Ureter (tissue), 1 donor: ENCODE data around the gene KRTAP5-3. TPM values are rescaled to one million over a fixed set of nuclear protein-coding genes. Genes with fewer than 3 reads are reported as not detected.
"Not testable (repeated sequence)": the region's sequence is repeated elsewhere in the genome, so short reads cannot be mapped to it uniquely, and the experiment has no call there.

Experiments
- DNase-seq: peaks from one replicate; pipeline ENCODE4 v3.0.0-alpha.2; 2020; ENCODE audit warnings: low spot score
- total RNA-seq: library from RNA; stranded (reverse); gene quantifications from one replicate; pipeline ENCODE4 v1.2.4, GENCODE V29; 2023
- donor health status: DM: yes; HTN: yes; CAD: no.

Gene KRTAP5-3
- total RNA-seq, result not detected

- DNase-seq, result no peak
Measured at GRCh38 chr11:1608363-1608762, at the start of gene KRTAP5-3. Gene KRTAP5-3 (minus strand): TSS chr11:1608463. CDS start chr11:1608385, 78 bp downstream.

- DNase-seq, result peak; percentile 24
Measured at GRCh38 chr11:1656670-1657069, 48.4 kb upstream of the KRTAP5-3 start.

DNA sequence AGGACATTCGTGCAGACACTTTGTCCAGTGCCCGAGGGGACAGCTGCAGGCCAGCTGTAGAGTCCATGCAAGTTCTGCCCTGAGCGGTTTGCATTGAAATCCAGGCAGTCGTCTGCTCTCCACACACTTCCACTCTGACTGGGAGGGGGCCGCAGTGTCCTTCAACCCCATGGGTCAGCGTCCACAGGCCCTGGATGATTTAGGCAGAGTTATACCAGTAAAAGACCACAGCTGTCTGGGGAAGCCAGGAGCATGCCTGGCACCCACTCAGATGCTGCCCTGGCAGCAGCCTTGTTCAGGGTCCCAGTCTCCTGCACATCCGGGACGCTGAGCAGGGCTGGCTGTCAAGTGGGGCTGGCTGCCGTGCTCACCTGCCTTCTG is 47.8 kb upstream of the KRTAP5-3 start:
- peak; percentile 41 for DNase-seq

- peak; percentile 42 for DNase-seq
Measured at GRCh38 chr11:1655168-1656060, 47.2 kb upstream of the KRTAP5-3 start.

GRCh38 chr11:1654388-1655167 is 46.3 kb upstream of the KRTAP5-3 start:
- peak; percentile 34 for DNase-seq

DNA sequence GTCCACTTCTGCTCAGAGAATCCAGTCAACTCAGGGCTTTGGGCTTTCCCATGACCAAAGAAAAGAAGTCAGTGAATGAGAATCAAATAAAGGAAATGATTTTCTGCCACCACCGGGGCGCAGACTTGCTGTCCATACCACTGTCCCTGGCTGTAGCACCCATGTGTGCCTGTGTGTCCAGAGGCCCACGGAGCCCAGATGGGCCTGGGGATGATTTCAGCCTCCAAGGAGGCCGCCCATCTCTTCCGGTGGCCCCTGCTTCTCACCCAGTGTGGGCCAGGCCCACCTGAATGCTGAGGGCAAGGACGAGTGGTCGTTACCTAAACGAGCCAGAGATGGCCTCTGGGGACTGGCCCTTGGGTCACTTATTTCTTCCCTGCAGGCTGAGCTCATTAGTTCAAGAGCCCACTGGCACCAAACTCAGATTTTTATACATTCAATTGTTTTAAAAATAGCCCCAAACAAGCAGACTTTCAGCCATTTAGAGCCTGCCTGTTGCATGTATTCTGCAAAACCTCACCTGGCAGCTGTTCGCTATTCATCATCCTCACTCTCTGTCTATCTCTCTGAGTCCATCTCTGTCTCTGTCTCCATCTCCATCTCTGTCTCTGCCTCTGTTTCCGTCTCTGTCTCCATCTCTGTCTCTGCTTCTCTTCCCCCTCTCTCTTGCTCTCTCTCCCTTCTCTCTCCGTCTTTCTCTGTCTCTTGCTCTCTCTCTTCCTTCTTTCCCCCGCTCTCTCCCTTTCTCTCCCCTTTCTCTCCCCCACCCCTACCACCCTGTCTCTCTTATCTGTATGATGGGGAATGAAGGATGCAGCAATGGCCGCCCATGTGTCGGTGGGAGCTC is 45.5 kb upstream of the KRTAP5-3 start:
- peak; percentile 31 for DNase-seq

DNA sequence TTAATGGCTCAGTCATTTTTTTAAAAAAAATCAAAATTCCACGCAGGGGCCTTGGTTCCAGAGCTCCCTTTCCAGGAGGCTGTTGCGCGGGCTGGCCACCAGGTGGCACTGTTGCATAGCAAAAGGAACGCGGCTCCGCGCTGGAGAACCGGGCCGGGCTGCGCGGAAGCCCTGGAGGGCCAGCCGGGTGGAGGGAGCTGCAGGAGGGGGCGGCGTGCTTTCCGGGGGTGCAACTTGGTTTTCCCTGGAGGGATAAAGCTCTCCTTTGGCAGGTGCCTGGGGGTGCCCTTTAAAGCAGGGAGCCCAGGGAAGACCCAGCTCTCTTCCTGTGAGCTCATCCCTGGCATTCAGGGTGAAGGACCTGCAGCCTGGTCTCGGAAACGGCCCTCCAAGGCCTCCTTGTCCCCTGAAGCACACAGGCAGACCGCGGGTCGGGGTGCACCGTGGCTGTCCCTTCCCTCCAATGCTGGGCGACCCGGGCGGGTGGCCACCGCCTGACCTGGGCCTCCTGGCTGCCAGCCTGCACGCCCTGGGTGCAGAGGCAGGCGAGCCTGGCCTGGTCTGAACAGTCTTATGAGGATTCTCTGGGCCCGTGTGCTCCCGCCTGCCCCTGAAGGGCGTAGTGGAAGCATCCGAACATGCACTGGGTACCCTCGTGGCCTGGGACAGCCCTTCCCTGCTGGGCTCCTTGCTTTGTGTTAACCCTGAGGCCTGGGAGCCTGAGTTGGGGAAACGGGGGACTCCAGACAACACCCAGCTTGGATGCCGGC is 44.7 kb upstream of the KRTAP5-3 start:
- DNase-seq, result peak; percentile 77

DNA sequence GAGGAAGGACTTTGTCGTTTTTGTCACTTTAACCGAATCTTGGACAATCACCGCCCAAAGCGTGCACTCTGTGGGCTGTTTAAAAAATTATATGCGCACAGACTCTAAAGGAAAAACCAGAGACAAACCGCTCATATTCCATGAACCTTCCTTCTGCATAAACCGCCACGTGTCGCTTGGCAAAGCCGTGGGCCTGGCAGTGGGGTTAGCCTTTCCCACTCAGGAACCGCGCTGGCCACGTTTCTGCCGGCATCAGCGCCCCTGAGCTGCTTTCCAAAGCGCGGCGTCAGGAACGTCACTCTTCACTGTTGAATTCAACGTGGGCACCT is 44.1 kb upstream of the KRTAP5-3 start:
- no peak for DNase-seq

GRCh38 chr11:1652026-1652425 is 43.8 kb upstream of the KRTAP5-3 start:
- no peak for DNase-seq

- DNase-seq, result no peak
Measured at GRCh38 chr11:1651411-1651980, 43.2 kb upstream of the KRTAP5-3 start.

DNA sequence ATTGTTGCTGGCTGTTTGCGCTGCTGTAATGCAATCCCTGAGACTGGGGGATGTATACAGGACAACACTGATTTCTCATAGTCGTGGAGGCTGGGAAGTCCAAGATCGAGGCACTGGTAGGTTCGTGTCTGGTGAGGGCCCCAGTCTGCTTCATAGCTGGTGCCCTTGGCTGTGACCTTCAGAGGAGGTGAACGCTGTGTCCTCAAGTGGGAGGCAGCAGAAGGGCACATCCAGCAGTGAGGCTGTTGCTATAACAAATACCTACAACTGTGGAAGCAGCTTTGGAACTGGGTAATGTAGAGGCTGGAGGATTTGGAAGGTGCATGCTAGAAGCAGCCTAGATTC is 42.6 kb upstream of the KRTAP5-3 start:
- DNase-seq, result no peak

GRCh38 chr11:1650034-1650917 is 42.0 kb upstream of the KRTAP5-3 start:
- DNase-seq, result no peak

- no peak for DNase-seq
Measured at GRCh38 chr11:1648653-1649420, 40.6 kb upstream of the KRTAP5-3 start.

DNA sequence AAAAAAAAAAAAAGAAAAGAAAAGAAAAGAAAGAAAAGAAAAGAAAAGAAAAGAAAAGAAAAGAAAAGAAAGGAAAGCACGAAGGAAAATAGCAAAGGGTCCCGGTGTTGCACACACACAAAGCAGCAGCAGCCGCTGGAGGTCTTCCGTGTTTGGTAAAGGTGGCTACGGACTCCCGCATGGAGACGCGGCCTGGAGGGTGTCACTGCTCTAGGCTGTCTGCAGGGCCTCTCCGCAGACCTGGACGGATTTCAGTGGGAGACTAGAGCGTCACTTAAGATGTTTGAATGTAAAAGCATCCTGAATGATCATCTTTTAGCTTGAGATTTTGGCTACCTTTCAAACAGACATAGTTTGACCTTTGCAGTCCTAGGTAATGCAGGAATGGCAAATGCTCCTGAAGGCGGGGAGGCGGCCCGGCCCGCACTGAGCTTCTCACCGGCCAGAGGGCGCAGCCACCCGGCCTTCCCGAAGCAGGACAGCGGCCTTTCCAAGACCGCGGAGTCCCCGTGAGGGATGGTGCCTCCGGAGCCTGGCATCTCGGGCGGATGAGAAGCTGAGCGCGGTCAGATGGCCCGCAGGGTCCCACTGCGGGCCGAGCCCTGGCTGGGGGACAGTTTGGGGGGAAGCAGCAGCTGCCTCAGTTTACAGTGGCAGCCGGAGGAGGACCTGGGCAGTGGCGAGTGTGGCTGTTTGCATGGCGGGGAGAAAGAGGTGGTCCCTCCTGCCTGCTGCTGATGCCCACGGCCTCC is 39.8 kb upstream of the KRTAP5-3 start:
- no peak for DNase-seq

GRCh38 chr11:1646540-1646939 is 38.3 kb upstream of the KRTAP5-3 start:
- not testable (repeated sequence) for DNase-seq

DNA sequence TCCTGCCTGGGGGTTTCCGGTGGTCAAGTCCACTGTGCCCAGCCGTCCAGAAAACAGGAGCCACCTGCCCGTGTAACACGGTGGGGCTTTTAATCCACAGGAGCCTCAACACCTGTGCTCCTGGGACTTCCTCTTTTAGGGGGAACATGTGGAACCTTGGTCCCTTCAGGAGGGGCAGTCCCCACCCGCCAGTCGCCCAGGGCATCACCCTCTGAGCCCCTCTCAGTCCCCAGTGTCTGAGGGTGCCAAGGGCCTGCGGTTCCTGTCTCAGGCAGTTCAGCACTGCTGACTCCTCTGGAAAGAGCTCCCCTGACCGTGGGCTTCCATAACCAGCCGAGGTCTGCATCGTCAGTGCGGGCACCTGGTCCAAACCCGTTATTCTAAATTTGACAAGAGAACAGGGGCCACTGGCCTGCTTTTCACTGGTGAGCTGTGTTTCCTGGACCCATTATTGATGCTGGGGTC is 37.1 kb upstream of the KRTAP5-3 start:
- no peak for DNase-seq

DNA sequence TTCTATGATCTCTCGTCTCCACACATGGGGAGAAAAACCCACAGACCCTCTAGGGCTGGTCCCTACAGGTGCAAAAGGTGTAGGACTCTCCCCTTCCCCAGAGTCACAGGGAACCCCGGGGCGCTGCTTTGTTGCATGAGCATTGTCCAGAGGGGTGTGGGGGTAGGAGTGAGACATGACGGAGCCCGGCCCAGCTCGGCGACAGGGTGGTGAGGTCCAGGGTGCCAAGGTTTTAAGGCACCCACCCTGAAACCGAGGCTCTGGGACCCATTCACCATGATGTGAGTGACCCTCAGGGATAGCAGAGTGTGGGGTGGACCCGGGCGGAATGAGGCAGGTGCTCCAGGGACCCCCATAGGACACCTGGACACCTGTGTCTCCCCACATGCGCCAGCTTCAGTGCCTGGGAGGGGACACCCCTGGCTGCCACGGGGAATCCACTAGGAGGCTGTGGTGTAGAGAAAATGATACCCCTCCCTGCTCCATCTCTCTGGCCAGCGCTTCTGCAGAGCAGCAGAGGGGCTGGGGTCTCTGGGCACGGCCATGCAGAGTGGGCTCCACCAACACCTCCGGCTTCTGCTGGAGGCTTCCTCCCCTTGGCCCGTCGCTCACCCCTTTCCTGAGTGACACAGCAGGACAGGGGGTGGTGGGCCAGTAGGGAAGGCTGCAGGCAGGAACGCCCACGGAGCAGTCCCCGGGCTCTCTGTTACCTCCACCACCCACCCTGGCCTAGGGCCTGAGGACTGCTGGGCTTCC is 36.5 kb upstream of the KRTAP5-3 start:
- no peak for DNase-seq
